ENCODE measurements around the gene PDSS2.

DNA sequence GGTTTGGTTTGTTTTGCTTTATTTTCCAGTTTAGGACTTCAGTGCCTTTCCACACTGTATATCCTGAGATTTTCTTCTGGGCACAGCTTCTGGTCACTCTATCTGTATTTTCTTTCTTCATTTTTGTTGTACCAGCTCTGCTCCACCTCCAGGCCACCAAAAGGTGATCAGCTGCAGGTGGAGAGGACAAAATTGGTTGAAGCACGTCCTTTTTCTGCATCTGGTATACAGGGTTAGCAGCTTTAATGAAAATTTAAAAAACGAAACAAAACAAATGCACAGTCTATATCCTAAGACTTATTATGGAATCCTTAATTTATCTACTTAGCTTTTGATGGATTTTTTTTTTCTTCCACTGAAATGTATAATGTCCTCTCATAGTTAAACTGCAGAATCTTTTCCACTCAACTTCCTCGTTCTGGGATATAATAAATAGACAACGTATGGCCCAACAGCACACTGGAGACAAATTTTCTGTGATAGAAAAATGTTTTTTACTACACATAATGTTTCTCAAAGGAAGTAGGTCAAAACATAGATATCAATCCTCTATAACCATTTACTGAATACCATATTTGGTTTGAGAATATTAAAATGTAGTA, 19.8 kb upstream of the PDSS2 start:
- TF ChIP-seq, protein P1, sequence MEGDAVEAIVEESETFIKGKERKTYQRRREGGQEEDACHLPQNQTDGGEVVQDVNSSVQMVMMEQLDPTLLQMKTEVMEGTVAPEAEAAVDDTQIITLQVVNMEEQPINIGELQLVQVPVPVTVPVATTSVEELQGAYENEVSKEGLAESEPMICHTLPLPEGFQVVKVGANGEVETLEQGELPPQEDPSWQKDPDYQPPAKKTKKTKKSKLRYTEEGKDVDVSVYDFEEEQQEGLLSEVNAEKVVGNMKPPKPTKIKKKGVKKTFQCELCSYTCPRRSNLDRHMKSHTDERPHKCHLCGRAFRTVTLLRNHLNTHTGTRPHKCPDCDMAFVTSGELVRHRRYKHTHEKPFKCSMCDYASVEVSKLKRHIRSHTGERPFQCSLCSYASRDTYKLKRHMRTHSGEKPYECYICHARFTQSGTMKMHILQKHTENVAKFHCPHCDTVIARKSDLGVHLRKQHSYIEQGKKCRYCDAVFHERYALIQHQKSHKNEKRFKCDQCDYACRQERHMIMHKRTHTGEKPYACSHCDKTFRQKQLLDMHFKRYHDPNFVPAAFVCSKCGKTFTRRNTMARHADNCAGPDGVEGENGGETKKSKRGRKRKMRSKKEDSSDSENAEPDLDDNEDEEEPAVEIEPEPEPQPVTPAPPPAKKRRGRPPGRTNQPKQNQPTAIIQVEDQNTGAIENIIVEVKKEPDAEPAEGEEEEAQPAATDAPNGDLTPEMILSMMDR (conservative IDR thresholded peaks at IDR 0.05; ENCODE audit: low read depth, low read length) = no peak
- TF ChIP-seq POLR2A (IDR thresholded peaks at IDR 0.05; ENCODE audit: low read depth, low read length) = no peak
- TF ChIP-seq CEBPB (IDR thresholded peaks at IDR 0.05; ENCODE audit: low read depth, low read length) = no peak
- TF ChIP-seq FOS (IDR thresholded peaks at IDR 0.05; ENCODE audit: low read depth, low read length) = no peak
- TF ChIP-seq, protein P2, sequence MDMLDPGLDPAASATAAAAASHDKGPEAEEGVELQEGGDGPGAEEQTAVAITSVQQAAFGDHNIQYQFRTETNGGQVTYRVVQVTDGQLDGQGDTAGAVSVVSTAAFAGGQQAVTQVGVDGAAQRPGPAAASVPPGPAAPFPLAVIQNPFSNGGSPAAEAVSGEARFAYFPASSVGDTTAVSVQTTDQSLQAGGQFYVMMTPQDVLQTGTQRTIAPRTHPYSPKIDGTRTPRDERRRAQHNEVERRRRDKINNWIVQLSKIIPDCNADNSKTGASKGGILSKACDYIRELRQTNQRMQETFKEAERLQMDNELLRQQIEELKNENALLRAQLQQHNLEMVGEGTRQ (IDR thresholded peaks at IDR 0.05; ENCODE audit: low read depth, low read length) = no peak
- TF ChIP-seq RAD21 (IDR thresholded peaks at IDR 0.05; ENCODE audit: low read length) = no peak
- no peak for TF ChIP-seq RFX5 (IDR thresholded peaks at IDR 0.05; ENCODE audit: low read depth, low read length)
- no peak for TF ChIP-seq MAFK (IDR thresholded peaks at IDR 0.05; ENCODE audit: low read depth, low read length)
- TF ChIP-seq SMC3 (IDR thresholded peaks at IDR 0.05; ENCODE audit: low read depth, low read length) = no peak
- TF ChIP-seq RCOR1 (IDR thresholded peaks at IDR 0.05; ENCODE audit: insufficient replicate concordance, low read length) = no peak
- no peak for TF ChIP-seq MXI1 (IDR thresholded peaks at IDR 0.05; ENCODE audit: borderline replicate concordance, low read depth, low read length)
- no peak for TF ChIP-seq MAZ (IDR thresholded peaks at IDR 0.05; ENCODE audit: borderline replicate concordance, low read depth, low read length)
- TF ChIP-seq NFE2L2 (IDR thresholded peaks at IDR 0.05; ENCODE audit: low read depth, low read length) = no peak

Data from IMR-90 (cell line).